ENCODE results near the gene IRX5.

Gene IRX5

DNA sequence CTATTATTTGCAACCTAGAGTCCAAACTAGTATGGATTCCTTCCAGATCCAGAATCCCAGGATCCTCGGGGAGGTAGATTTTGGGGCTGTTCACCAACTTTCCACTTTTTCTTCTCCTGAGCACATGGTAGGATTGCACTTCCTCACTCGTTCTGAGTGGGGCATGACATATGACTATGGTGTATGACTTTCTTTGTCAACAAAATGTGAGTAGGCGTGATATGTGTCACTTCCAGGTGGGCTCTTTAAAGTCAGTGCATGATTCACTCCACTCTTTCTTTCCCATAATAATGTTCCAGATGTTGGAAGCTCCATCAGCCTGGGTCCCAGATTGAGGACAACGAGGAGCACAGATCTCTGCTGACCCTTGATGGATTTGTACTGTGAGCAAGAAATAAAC, 21.5 kb downstream of the IRX5 start:
- Histone ChIP-seq H3K27me3 (ENCODE audit: control insufficient read depth in 1 of 2, insufficient read depth in 2 of 2, low read length in 2 of 2) (peaks cover 2 to 24% of the 10 kb centered on the region in 2 donors), H3K4me1 (ENCODE audit: control insufficient read depth, insufficient read depth, low read length) (no peaks in the 10 kb centered on the region), H3K9ac (ENCODE audit: low read length in 2 of 2) (no peak overlapping the region), H3K9me3 (ENCODE audit: control insufficient read depth in 2 of 2, low read length in 2 of 2) (peaks cover 2 to 4% of the 10 kb centered on the region in 2 donors), H3K36me3 (ENCODE audit: control insufficient read depth in 2 of 2, insufficient read depth in 2 of 2, low read length in 2 of 2) (no peaks in the 10 kb centered on the region), H3K4me3 (ENCODE audit: low read length in 2 of 2) (no peak overlapping the region), H3K27ac (ENCODE audit: low read length) (no peak overlapping the region)

DNA sequence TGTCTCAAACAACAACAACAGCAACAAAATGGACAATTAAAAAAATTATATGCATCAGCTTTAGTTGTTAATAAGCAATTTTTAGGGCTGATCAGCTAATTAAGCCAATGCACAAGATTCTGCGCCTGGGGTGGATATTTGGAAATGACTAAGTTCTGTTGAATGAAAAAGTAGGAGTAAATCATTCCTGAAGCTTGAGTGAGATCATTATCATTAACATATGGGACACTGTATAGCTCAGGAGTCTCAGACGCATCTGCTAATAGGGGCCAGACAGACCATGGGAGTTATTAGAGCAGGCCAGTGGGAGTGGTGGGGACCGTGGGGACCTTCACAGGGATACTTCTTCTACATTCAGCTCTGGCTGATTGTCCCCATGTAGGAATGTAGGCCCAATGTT, 22.8 kb downstream of the IRX5 start:
- Histone ChIP-seq H3K9me3 (ENCODE audit: control insufficient read depth in 2 of 2, low read length in 2 of 2) (peaks cover 2 to 4% of the 10 kb centered on the region in 2 donors), H3K27ac (ENCODE audit: low read length) (no peak overlapping the region), H3K9ac (ENCODE audit: low read length in 2 of 2) (no peak overlapping the region), H3K36me3 (ENCODE audit: control insufficient read depth in 2 of 2, insufficient read depth in 2 of 2, low read length in 2 of 2) (no peaks in the 10 kb centered on the region), H3K4me3 (ENCODE audit: low read length in 2 of 2) (no peak overlapping the region), H3K27me3 (ENCODE audit: control insufficient read depth in 1 of 2, insufficient read depth in 2 of 2, low read length in 2 of 2) (peaks cover 2 to 22% of the 10 kb centered on the region in 2 donors), H3K4me1 (ENCODE audit: control insufficient read depth, insufficient read depth, low read length) (no peaks in the 10 kb centered on the region)

DNA sequence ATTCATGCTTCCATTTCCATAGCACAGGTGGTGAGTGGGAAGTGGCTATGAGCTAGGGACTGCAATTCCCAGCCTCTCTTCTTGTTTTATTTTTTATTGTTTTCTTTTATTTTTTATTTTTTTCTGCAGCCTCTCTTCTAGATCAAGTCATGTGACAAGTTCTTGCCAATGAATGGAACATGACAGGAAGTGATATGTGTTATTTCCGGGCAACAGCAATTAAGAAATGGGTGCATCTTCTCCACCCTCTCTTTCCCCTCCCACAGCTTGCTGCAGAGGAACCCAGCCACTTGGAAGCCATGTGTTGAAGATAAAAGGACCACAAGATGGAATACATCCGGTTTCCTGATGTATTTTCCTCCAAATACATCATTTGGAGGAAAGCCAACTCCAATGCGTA, 23.6 kb downstream of the IRX5 start:
- no peaks in the 10 kb centered on the region for H3K9me3 ChIP-seq (ENCODE audit: control insufficient read depth in 2 of 2, low read length in 2 of 2)
- no peak overlapping the region for H3K9ac ChIP-seq (ENCODE audit: low read length in 2 of 2)
- no peak overlapping the region for H3K4me3 ChIP-seq (ENCODE audit: low read length in 2 of 2)
- H3K4me1 ChIP-seq (ENCODE audit: control insufficient read depth, insufficient read depth, low read length): no peaks in the 10 kb centered on the region
- H3K27ac ChIP-seq (ENCODE audit: low read length): no peak overlapping the region
- peaks cover 2 to 18% of the 10 kb centered on the region in 2 donors for H3K27me3 ChIP-seq (ENCODE audit: control insufficient read depth in 1 of 2, insufficient read depth in 2 of 2, low read length in 2 of 2)
- no peaks in the 10 kb centered on the region for H3K36me3 ChIP-seq (ENCODE audit: control insufficient read depth in 2 of 2, insufficient read depth in 2 of 2, low read length in 2 of 2)

DNA sequence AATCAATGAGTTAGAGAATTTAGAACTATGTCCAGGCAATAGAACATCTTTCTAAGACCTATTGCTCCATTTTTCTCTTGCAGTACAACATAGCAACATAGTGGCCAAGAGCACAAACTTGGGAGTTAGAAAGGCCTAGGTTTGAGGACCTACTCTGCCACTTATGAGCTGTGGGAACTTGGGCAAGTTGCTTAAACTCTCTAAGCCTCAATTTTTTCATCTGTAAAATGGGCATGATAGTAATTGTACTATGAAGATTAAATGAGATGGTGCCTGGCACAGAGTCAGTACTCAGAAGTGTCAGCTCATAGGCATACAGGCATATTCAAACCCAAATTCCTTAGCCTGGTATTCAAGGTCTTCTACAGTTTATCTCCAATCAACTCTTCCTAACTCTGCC, 25.1 kb downstream of the IRX5 start:
- Histone ChIP-seq H3K27me3 (ENCODE audit: control insufficient read depth in 1 of 2, insufficient read depth in 2 of 2, low read length in 2 of 2) (peaks cover 2 to 17% of the 10 kb centered on the region in 2 donors), H3K4me1 (ENCODE audit: control insufficient read depth, insufficient read depth, low read length) (no peaks in the 10 kb centered on the region), H3K9ac (ENCODE audit: low read length in 2 of 2) (no peak overlapping the region), H3K4me3 (ENCODE audit: low read length in 2 of 2) (no peak overlapping the region), H3K36me3 (ENCODE audit: control insufficient read depth in 2 of 2, insufficient read depth in 2 of 2, low read length in 2 of 2) (no peaks in the 10 kb centered on the region), H3K27ac (ENCODE audit: low read length) (no peak overlapping the region), H3K9me3 (ENCODE audit: control insufficient read depth in 2 of 2, low read length in 2 of 2) (no peaks in the 10 kb centered on the region)

DNA sequence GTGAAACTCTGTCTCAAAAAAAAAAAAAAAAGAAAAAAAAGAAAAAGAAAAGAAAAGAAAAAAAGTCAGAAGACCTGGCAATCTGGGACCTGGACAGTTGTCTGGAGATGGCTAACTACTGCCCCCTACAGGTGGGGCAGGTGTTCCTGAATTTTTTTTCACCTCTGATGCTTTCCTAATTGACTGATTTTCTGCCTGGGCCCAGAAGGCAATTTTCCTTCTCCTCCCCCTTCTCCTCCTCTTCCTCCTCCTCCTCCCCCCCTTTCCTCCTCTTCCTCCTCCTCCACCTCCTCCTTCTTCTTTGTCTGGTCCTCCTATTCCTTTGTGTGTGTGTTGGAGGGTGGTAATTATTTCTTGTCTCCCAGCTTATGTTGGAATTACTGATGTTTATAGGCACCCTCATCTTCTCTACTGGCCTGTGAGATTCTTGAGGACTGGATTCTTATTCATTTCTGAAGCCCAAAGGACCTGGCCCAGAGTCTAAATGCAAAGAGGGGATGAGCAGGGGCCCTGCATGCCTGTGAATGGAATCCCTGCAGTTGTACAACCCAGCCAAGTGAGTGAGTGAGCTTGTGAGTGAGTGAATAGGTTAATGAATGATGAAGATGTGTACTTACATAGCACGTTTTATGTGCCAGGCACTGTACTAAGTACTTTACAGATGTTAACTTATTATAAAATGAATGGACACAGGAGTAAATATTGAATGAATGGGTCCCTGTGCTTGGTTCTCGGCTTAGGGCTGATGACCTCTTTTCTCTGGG, 26.9 kb downstream of the IRX5 start:
- H3K4me1 ChIP-seq (ENCODE audit: control insufficient read depth, insufficient read depth, low read length): no peaks in the 10 kb centered on the region
- no peak overlapping the region for H3K4me3 ChIP-seq (ENCODE audit: low read length in 2 of 2)
- no peak overlapping the region for H3K9ac ChIP-seq (ENCODE audit: low read length in 2 of 2)
- H3K27me3 ChIP-seq (ENCODE audit: control insufficient read depth in 1 of 2, insufficient read depth in 2 of 2, low read length in 2 of 2): peaks cover 0 to 13% of the 10 kb centered on the region in 2 donors
- H3K27ac ChIP-seq (ENCODE audit: low read length): no peak overlapping the region
- no peaks in the 10 kb centered on the region for H3K9me3 ChIP-seq (ENCODE audit: control insufficient read depth in 2 of 2, low read length in 2 of 2)
- no peaks in the 10 kb centered on the region for H3K36me3 ChIP-seq (ENCODE audit: control insufficient read depth in 2 of 2, insufficient read depth in 2 of 2, low read length in 2 of 2)

DNA sequence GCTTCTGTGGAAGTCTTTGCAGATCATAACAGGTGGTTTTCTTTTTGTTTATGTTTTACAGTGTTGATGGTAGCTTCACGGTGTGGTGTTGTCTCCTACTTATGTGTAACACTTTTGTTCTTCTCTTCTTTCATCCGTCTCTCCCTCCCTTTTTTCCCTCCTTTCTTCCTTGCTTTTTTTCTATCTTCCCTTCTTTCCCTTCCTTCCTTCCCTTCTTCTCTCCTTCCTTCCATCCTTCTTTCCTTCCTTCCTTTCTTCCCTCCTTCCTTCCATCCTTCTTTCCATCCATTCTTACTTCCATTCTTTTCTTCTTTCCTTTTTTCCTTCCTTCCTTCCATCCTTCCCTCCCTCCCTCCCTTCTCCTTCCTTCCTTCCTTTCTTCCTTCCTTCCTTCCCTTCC, 31.4 kb downstream of the IRX5 start:
- H3K4me1 ChIP-seq (ENCODE audit: control insufficient read depth, insufficient read depth, low read length): no peaks in the 10 kb centered on the region
- H3K9me3 ChIP-seq (ENCODE audit: control insufficient read depth in 2 of 2, low read length in 2 of 2): no peaks in the 10 kb centered on the region
- no peak overlapping the region for H3K4me3 ChIP-seq (ENCODE audit: low read length in 2 of 2)
- H3K9ac ChIP-seq (ENCODE audit: low read length in 2 of 2): no peak overlapping the region
- no peaks in the 10 kb centered on the region for H3K36me3 ChIP-seq (ENCODE audit: control insufficient read depth in 2 of 2, insufficient read depth in 2 of 2, low read length in 2 of 2)
- peaks cover 0 to 11% of the 10 kb centered on the region in 2 donors for H3K27me3 ChIP-seq (ENCODE audit: control insufficient read depth in 1 of 2, insufficient read depth in 2 of 2, low read length in 2 of 2)
- no peak overlapping the region for H3K27ac ChIP-seq (ENCODE audit: low read length)

DNA sequence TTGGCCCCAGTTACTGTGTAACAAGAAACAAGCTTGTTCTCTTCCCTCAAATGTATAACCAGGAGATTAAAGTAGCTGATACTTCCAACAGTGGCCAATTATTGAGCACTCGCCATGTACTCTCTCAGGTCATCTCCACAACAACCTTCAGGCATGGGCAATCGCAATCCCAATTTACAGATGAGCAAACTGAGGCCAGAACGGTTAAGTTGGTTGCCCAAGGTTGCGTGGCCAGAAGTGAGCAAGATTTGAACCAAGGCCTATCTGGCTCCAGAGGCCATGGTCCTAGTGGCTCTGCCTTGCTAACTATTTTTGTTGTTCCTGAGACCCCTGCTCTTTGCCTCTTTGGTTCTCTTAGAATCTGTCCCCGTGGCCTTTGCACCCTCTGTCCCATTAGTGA, 33.6 kb downstream of the IRX5 start:
- Histone ChIP-seq H3K27me3 (ENCODE audit: control insufficient read depth in 1 of 2, insufficient read depth in 2 of 2, low read length in 2 of 2) (peaks cover 0 to 9% of the 10 kb centered on the region in 2 donors), H3K9ac (ENCODE audit: low read length in 2 of 2) (no peak overlapping the region), H3K4me3 (ENCODE audit: low read length in 2 of 2) (no peak overlapping the region), H3K36me3 (ENCODE audit: control insufficient read depth in 2 of 2, insufficient read depth in 2 of 2, low read length in 2 of 2) (no peaks in the 10 kb centered on the region), H3K27ac (ENCODE audit: low read length) (no peak overlapping the region), H3K9me3 (ENCODE audit: control insufficient read depth in 2 of 2, low read length in 2 of 2) (no peaks in the 10 kb centered on the region), H3K4me1 (ENCODE audit: control insufficient read depth, insufficient read depth, low read length) (no peaks in the 10 kb centered on the region)

DNA sequence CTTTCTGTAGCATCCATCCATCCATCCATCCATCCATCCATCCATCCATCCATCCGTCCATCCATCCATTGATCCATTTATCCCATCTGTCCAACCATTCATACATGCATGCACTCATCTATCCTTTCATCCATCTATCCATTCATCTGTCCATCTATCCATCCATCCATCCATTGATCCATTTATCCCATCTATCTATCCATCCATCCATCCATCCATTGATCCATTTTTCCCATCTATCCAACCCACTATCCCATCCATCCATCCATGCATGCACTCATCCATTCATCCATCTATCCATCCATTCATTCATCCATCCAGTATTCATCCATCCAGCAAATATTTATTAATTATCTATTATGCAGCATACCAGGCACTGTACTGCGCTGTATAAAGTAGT, 34.8 kb downstream of the IRX5 start:
- H3K4me1 ChIP-seq (ENCODE audit: control insufficient read depth, insufficient read depth, low read length): no peaks in the 10 kb centered on the region
- no peaks in the 10 kb centered on the region for H3K36me3 ChIP-seq (ENCODE audit: control insufficient read depth in 2 of 2, insufficient read depth in 2 of 2, low read length in 2 of 2)
- no peak overlapping the region for H3K4me3 ChIP-seq (ENCODE audit: low read length in 2 of 2)
- no peak overlapping the region for H3K9ac ChIP-seq (ENCODE audit: low read length in 2 of 2)
- no peak overlapping the region for H3K27ac ChIP-seq (ENCODE audit: low read length)
- peaks cover 0 to 5% of the 10 kb centered on the region in 2 donors for H3K27me3 ChIP-seq (ENCODE audit: control insufficient read depth in 1 of 2, insufficient read depth in 2 of 2, low read length in 2 of 2)
- H3K9me3 ChIP-seq (ENCODE audit: control insufficient read depth in 2 of 2, low read length in 2 of 2): peaks cover 3 to 4% of the 10 kb centered on the region in 2 donors

DNA sequence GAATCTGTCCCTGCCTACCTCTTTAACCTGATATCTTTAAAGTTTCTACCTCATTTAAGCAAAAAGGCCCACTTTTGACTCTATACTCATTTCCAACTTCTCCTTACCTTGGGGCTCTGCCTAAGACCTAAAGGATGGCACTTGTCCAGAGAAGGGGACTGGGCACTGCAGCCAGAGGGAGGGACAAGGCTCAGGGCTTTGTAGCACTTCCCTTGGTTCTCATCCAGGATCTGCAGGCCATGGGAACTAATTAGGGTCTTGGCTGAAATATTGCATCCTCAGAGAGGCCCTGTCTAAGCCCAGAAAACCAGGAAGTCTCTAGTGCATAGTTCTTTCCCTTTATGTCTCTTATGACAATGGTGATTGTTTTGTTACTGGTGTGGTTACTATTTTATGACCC, 37.3 kb downstream of the IRX5 start:
- no peak overlapping the region for H3K27ac ChIP-seq (ENCODE audit: low read length)
- H3K9ac ChIP-seq (ENCODE audit: low read length in 2 of 2): no peak overlapping the region
- H3K27me3 ChIP-seq (ENCODE audit: control insufficient read depth in 1 of 2, insufficient read depth in 2 of 2, low read length in 2 of 2): peaks cover 0 to 2% of the 10 kb centered on the region in 2 donors
- H3K9me3 ChIP-seq (ENCODE audit: control insufficient read depth in 2 of 2, low read length in 2 of 2): peaks cover 3 to 4% of the 10 kb centered on the region in 2 donors
- H3K4me3 ChIP-seq (ENCODE audit: low read length in 2 of 2): no peak overlapping the region
- H3K36me3 ChIP-seq (ENCODE audit: control insufficient read depth in 2 of 2, insufficient read depth in 2 of 2, low read length in 2 of 2): no peaks in the 10 kb centered on the region
- H3K4me1 ChIP-seq (ENCODE audit: control insufficient read depth, insufficient read depth, low read length): no peaks in the 10 kb centered on the region

DNA sequence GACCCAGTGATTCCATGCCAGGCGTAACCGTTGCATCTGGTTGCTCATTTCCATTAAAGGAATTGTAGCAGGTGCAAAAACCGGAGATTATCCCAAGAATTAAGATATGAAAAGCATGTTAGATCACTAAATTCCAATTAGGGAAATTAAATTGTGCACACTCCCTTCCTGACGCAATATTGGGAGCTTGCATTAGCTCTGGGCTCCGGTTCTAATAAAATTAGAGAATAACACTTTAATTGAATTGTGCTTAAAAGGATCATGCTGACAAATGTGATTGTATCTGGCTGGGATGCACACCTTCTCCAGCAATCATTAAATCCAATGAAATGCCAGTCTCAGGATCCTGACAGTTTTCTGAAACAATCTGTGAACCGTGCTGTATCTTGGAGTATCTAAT, 38.1 kb downstream of the IRX5 start:
- H3K27ac ChIP-seq (ENCODE audit: low read length): no peak overlapping the region
- H3K27me3 ChIP-seq (ENCODE audit: control insufficient read depth in 1 of 2, insufficient read depth in 2 of 2, low read length in 2 of 2): peaks cover 0 to 2% of the 10 kb centered on the region in 2 donors
- H3K9ac ChIP-seq (ENCODE audit: low read length in 2 of 2): no peak overlapping the region
- no peak overlapping the region for H3K4me3 ChIP-seq (ENCODE audit: low read length in 2 of 2)
- H3K9me3 ChIP-seq (ENCODE audit: control insufficient read depth in 2 of 2, low read length in 2 of 2): peaks cover 3 to 4% of the 10 kb centered on the region in 2 donors
- no peaks in the 10 kb centered on the region for H3K4me1 ChIP-seq (ENCODE audit: control insufficient read depth, insufficient read depth, low read length)
- H3K36me3 ChIP-seq (ENCODE audit: control insufficient read depth in 2 of 2, insufficient read depth in 2 of 2, low read length in 2 of 2): no peaks in the 10 kb centered on the region

DNA sequence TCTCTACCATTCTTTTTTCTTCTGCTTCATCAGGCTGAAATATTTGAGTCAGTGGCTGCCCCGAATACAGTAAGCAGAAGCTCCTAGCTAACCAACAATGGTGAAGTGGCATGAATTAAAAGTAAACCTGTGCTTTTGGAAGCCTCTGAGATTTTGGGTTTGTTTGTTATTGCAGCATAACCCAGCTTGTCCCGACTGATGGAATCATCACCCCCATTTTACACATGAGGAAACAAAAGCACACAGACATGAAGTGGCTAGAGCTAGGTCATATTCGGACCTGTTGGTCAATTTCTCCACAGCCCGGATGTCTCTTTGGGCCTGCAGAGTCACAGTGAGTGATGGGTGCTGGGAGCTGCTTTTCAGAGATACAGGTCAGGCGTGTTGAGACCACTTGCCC, 39.4 kb downstream of the IRX5 start:
- Histone ChIP-seq H3K27ac (ENCODE audit: low read length) (no peak overlapping the region), H3K4me3 (ENCODE audit: low read length in 2 of 2) (no peak overlapping the region), H3K4me1 (ENCODE audit: control insufficient read depth, insufficient read depth, low read length) (no peaks in the 10 kb centered on the region), H3K27me3 (ENCODE audit: control insufficient read depth in 1 of 2, insufficient read depth in 2 of 2, low read length in 2 of 2) (no peaks in the 10 kb centered on the region), H3K9me3 (ENCODE audit: control insufficient read depth in 2 of 2, low read length in 2 of 2) (peaks cover 3 to 10% of the 10 kb centered on the region in 2 donors), H3K9ac (ENCODE audit: low read length in 2 of 2) (no peak overlapping the region), H3K36me3 (ENCODE audit: control insufficient read depth in 2 of 2, insufficient read depth in 2 of 2, low read length in 2 of 2) (no peaks in the 10 kb centered on the region)

All from stomach smooth muscle (tissue), 2 donors.